Parathyroid adenoma (tissue), 2 donors: ENCODE measurements around the gene CORO2A.

ENCODE experiments used
- H2AFZ ChIP-seq: fragments of 300-600 bp; sonication (generic); one replicate; pipeline ENCODE4 v1.7.0; 2017; ENCODE audit warnings: antibody characterized with exemption, mild to moderate bottlenecking
- H3K27ac ChIP-seq: fragments of 300-600 bp; sonication (generic); one replicate; pipeline ENCODE4 v1.7.0; 2017
- H3K27me3 ChIP-seq: fragments of 300-600 bp; sonication (generic); one replicate; pipeline ENCODE4 v1.7.0; 2017; ENCODE audit warnings: low read length; ENCODE audit not compliant: control insufficient read depth, insufficient read depth
- H3K36me3 ChIP-seq: fragments of 300-600 bp; sonication (generic); one replicate; pipeline ENCODE4 v1.7.0; 2017; ENCODE audit warnings: low read length; ENCODE audit not compliant: control insufficient read depth, insufficient read depth
- H3K4me1 ChIP-seq: fragments of 300-600 bp; sonication (generic); one replicate; pipeline ENCODE4 v1.7.0; 2017; ENCODE audit warnings: control low read depth
- H3K4me2 ChIP-seq: fragments of 300-600 bp; sonication (generic); one replicate; pipeline ENCODE4 v1.7.0; 2017; ENCODE audit warnings: low read length
- H3K4me3 ChIP-seq: fragments of 300-600 bp; sonication (generic); one replicate; pipeline ENCODE4 v1.7.0; 2017; ENCODE audit warnings: low read depth, low read length
- H3K79me2 ChIP-seq: fragments of 300-600 bp; sonication (generic); one replicate; pipeline ENCODE4 v1.7.0; 2017; ENCODE audit warnings: control low read depth
- H3K9ac ChIP-seq: fragments of 300-600 bp; sonication (generic); one replicate; pipeline ENCODE4 v1.7.0; 2017; ENCODE audit warnings: mild to moderate bottlenecking
- H3K9me3 ChIP-seq: fragments of 300-600 bp; sonication (generic); one replicate; pipeline ENCODE4 v1.7.0; 2017; ENCODE audit warnings: low read length; ENCODE audit not compliant: control insufficient read depth
- TF ChIP-seq, protein P1 (sequence below): fragments of 300-600 bp; sonication (generic); IDR thresholded peaks from one replicate; pipeline ENCODE4 v1.7.0; 2017; ENCODE audit warnings: antibody characterized with exemption, mild to moderate bottlenecking
- donor health status: primary hyperparathyroidism.

The CORO2A gene

DNA sequence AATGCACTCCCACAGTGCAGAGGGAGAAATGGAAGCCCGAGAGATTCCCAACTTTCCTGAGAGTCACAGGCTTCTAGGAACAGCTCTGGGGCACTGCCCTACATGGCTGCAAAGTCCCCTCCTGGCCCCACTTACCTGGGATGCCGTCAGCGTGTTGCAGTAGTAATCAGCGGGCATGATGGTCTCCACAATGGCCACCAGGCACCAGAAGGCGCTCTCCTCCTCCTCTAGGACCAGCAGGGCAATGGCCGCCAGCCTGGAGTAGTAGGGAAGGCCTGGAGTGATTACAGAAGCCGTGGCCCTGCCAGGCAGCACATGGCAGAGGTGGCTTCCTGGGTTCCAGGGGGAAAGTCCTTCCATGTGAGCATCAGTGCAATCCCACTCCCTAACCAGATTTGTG lies 10.7 kb upstream of the CORO2A start:
- Histone ChIP-seq H3K4me1 (no peaks in the 10 kb centered on the region), H2AFZ (no peak overlapping the region), H3K27me3 (no peaks in the 10 kb centered on the region), H3K4me2 (no peak overlapping the region), H3K9ac (no peak overlapping the region), H3K36me3 (no peaks in the 10 kb centered on the region), H3K4me3 (no peak overlapping the region), H3K9me3 (no peaks in the 10 kb centered on the region), H3K79me2 (no peaks in the 10 kb centered on the region), H3K27ac (no peak overlapping the region)
- TF ChIP-seq, protein P1, sequence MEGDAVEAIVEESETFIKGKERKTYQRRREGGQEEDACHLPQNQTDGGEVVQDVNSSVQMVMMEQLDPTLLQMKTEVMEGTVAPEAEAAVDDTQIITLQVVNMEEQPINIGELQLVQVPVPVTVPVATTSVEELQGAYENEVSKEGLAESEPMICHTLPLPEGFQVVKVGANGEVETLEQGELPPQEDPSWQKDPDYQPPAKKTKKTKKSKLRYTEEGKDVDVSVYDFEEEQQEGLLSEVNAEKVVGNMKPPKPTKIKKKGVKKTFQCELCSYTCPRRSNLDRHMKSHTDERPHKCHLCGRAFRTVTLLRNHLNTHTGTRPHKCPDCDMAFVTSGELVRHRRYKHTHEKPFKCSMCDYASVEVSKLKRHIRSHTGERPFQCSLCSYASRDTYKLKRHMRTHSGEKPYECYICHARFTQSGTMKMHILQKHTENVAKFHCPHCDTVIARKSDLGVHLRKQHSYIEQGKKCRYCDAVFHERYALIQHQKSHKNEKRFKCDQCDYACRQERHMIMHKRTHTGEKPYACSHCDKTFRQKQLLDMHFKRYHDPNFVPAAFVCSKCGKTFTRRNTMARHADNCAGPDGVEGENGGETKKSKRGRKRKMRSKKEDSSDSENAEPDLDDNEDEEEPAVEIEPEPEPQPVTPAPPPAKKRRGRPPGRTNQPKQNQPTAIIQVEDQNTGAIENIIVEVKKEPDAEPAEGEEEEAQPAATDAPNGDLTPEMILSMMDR: no peak

DNA sequence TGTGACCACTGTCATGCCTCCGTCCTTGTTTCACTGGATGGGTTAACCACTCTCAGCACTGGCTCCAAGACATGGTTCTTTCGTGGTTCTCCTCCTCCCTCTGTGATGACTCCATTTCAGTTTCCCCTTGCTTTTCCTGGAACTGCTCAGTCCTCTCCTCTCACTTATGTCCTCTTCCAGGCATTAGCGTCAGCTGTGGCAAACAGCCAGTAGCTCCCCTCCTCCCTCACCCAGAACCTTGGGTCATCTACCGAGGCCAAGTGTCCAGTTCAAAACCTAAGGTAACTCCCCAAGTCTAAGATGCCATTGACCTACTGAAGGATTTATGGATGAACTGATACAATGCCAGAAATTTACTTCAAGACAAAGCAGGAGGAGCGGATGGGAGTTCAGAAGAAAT lies 9.8 kb upstream of the CORO2A start:
- Histone ChIP-seq H3K27ac (no peak overlapping the region), H3K9ac (no peak overlapping the region), H3K4me3 (no peak overlapping the region), H3K4me1 (no peaks in the 10 kb centered on the region), H3K27me3 (no peaks in the 10 kb centered on the region), H3K79me2 (no peaks in the 10 kb centered on the region), H3K36me3 (no peaks in the 10 kb centered on the region), H3K4me2 (no peak overlapping the region), H3K9me3 (no peaks in the 10 kb centered on the region), H2AFZ (no peak overlapping the region)
- TF ChIP-seq, protein P1: no peak

DNA sequence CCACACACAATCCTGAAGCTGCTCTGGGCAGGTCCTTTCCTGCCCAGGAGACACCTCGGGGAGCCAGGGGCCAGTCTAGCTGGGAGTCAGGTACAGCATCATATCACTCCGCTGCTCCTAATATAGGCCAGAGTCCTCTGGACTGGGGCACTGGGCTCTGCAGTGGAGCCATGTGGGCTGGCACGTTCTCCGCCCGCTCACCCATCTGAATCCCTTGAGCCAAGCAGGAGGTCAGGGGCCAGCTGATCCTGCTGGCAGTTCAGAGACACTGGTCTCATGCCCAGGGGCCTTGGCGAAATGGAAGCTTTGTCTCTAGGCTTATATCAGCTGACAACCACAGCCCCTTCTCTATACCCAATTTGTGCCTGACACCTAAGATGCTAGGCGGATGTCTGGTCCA lies 9.3 kb upstream of the CORO2A start:
- Histone ChIP-seq H3K4me2 (no peak overlapping the region), H3K79me2 (no peaks in the 10 kb centered on the region), H2AFZ (no peak overlapping the region), H3K4me3 (no peak overlapping the region), H3K27me3 (no peaks in the 10 kb centered on the region), H3K4me1 (no peaks in the 10 kb centered on the region), H3K9ac (no peak overlapping the region), H3K9me3 (no peaks in the 10 kb centered on the region), H3K27ac (no peak overlapping the region), H3K36me3 (no peaks in the 10 kb centered on the region)
- TF ChIP-seq, protein P1: no peak

DNA sequence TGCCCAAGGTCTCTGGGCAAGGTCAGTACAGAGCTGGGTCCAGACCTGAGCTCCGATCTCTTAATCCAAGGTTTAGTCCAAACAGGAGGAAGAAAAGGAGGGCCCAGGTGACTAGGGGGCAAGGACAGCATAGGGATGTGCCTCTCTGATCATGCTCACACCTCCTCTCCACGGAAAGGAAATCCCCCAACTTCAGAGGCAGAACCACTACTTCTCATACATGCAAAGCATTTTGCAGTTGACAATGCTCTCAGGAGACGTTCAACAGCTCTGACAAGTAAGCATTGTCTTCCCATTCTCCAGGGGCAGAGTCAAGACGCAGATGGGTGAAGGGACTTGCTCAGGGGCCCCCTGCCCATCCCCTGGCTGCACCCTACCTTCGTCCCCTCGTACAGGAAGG lies 8.7 kb upstream of the CORO2A start:
- Histone ChIP-seq H2AFZ (no peak overlapping the region), H3K9ac (no peak overlapping the region), H3K4me3 (no peak overlapping the region), H3K79me2 (no peaks in the 10 kb centered on the region), H3K36me3 (no peaks in the 10 kb centered on the region), H3K4me2 (no peak overlapping the region), H3K4me1 (no peaks in the 10 kb centered on the region), H3K27me3 (no peaks in the 10 kb centered on the region), H3K27ac (no peak overlapping the region), H3K9me3 (no peaks in the 10 kb centered on the region)
- TF ChIP-seq, protein P1: no peak

DNA sequence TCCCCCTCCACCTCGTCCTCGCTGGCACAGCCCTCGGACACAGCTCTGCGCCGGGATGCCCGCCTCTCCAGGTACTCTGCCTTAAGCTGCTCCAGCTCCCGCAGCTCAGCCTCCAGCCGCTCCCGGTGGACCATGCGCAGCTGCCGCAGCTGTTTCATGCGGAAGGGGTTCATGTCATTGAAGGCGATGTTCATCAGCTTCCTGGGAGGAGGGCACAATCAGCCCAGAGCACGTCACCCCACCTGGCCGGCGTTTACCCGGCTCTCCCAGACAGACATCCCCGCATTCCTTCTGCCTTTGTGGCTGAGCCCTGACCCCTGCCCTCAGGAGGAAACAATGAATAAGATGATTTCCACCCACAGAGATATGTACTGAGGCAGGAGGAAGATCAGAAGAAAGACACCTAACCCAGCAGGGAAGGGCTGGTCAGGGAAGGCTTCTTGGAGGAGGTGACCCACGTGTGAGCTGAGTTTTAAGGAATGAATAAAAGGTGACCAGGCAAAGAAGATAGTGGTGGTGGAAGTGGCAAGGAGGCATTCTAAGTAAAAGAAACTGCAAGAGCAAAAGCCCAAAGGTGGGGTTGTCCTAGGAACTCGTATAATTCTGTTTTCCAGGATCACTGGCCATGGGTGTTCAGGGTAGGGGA lies 7.1 kb upstream of the CORO2A start:
- Histone ChIP-seq H3K9me3 (no peaks in the 10 kb centered on the region), H3K4me2 (no peak overlapping the region), H3K79me2 (no peaks in the 10 kb centered on the region), H3K36me3 (no peaks in the 10 kb centered on the region), H3K4me3 (no peak overlapping the region), H3K27ac (no peak overlapping the region), H3K27me3 (no peaks in the 10 kb centered on the region), H2AFZ (no peak overlapping the region), H3K4me1 (no peaks in the 10 kb centered on the region), H3K9ac (no peak overlapping the region)
- TF ChIP-seq, protein P1: no peak
